PC-3 (cell line): Measurements from ENCODE around the gene ARRDC3. TPM values are rescaled to one million over a fixed set of nuclear protein-coding genes. Genes with fewer than 3 reads are reported as not detected.

ENCODE experiments used
- ATAC-seq: fragments of 200-7000 bp; cut with Tn5 transposase; 2 replicates; pipeline ENCODE4 v1.9.1; 2020; ENCODE audit warnings: mild to moderate bottlenecking, moderate library complexity
- BruUV-seq: library from RNA; stranded (reverse); fragments of 400-500 nt; replicated peaks from 2 replicates; lab custom pipeline; 2021; lab: Mats Ljungman, UMichigan
- CTCF ChIA-PET: fragments of 300-600 bp; sonication (Branson Sonifier 250); formaldehyde crosslinking; loops from one replicate; lab custom pipeline; 2022; ENCODE audit warnings: antibody characterized with exemption; lab: Charles Lee
- POLR2A ChIA-PET: fragments of 300-600 bp; sonication (Branson Sonifier 250); formaldehyde crosslinking; loops from one replicate; lab custom pipeline; 2022; ENCODE audit warnings: antibody characterized with exemption; ENCODE audit not compliant: unreplicated experiment; lab: Charles Lee
- DNase-seq: peaks from one replicate; pipeline ENCODE4 v3.0.0-alpha.2; 2015
- H2AFZ ChIP-seq: fragments of 300-600 bp; sonication (generic); 2 replicates; pipeline ENCODE4 v1.6.0; 2016; ENCODE audit warnings: antibody characterized with exemption, low read length
- H3F3A ChIP-seq: fragments of 300-600 bp; sonication (generic); one replicate; pipeline ENCODE4 v1.6.0; 2017; ENCODE audit warnings: antibody characterized with exemption, low read length, control low read depth, mild to moderate bottlenecking; ENCODE audit not compliant: unreplicated experiment
- H3K27ac ChIP-seq: fragments of 300-600 bp; sonication (generic); 2 replicates; pipeline ENCODE4 v1.5.1; 2016; ENCODE audit warnings: mild to moderate bottlenecking, low read length
- H3K27me3 ChIP-seq: fragments of 300-600 bp; sonication (generic); 2 replicates; pipeline ENCODE4 v1.6.1; 2016; ENCODE audit warnings: low read length, mixed read lengths
- H3K36me3 ChIP-seq: fragments of 300-600 bp; sonication (generic); 2 replicates; pipeline ENCODE4 v1.6.1; 2016; ENCODE audit warnings: low read depth, mixed run types, low read length, mixed read lengths
- H3K4me1 ChIP-seq: fragments of 300-600 bp; sonication (generic); 2 replicates; pipeline ENCODE4 v1.5.1; 2016; ENCODE audit warnings: low read length; ENCODE audit not compliant: insufficient read depth
- H3K4me2 ChIP-seq: fragments of 300-600 bp; sonication (generic); 2 replicates; pipeline ENCODE4 v1.6.0; 2016; ENCODE audit warnings: low read length
- H3K4me3 ChIP-seq: fragments of 300-600 bp; sonication (generic); 2 replicates; pipeline ENCODE4 v1.5.1; 2016; ENCODE audit warnings: mild to moderate bottlenecking, low read length, mixed read lengths
- H3K79me2 ChIP-seq: fragments of 300-600 bp; sonication (generic); 2 replicates; pipeline ENCODE4 v1.6.1; 2017; ENCODE audit warnings: low read length, mixed read lengths
- H3K9ac ChIP-seq: fragments of 300-600 bp; sonication (generic); 2 replicates; pipeline ENCODE4 v1.6.0; 2016; ENCODE audit warnings: mild to moderate bottlenecking, low read length
- H3K9me2 ChIP-seq: fragments of 300-600 bp; sonication (generic); replicated peaks from 2 replicates; pipeline ENCODE4 v1.6.1; 2016; ENCODE audit warnings: mixed run types, low read length, mixed read lengths
- H3K9me3 ChIP-seq: fragments of 300-600 bp; sonication (generic); 2 replicates; pipeline ENCODE4 v1.6.1; 2016; ENCODE audit warnings: low read length, mixed read lengths
- H4K20me1 ChIP-seq: fragments of 300-600 bp; sonication (generic); 2 replicates; pipeline ENCODE4 v1.6.1; 2016; ENCODE audit warnings: low read length, mixed read lengths
- EZH2 ChIP-seq: fragments of 300-600 bp; sonication (generic); IDR thresholded peaks from one replicate; pipeline ENCODE4 v1.6.1; 2017; ENCODE audit warnings: antibody characterized with exemption, mild to moderate bottlenecking, low read length; ENCODE audit not compliant: unreplicated experiment
- EZH2phosphoT487 ChIP-seq: fragments of 300-600 bp; sonication (generic); IDR thresholded peaks from 2 replicates; pipeline ENCODE4 v1.6.1; 2018; ENCODE audit warnings: mild to moderate bottlenecking, antibody characterized with exemption, low read length, borderline replicate concordance
- intact Hi-C: fragments of 100-400 bp; cut with micrococcal nuclease; formaldehyde crosslinking; loops from 2 replicates; pipeline ENCODE4 v1.9.0; 2023
- total RNA-seq: library from RNA; depleted of rRNA; stranded (reverse); fragments of >200 nt; gene quantifications from 2 replicates; pipeline ENCODE4 v1.2.3, GENCODE V29; 2014
- TF ChIP-seq, protein P1 (sequence below): fragments of 300-600 bp; sonication (generic); conservative IDR thresholded peaks from 2 replicates; pipeline ENCODE4 v1.5.1; 2017; ENCODE audit warnings: antibody characterized with exemption, low read depth, mild to moderate bottlenecking, low read length

The ARRDC3 gene
- total RNA-seq, 1 experiment from 2014 or later, result 39.5 TPM

DNA sequence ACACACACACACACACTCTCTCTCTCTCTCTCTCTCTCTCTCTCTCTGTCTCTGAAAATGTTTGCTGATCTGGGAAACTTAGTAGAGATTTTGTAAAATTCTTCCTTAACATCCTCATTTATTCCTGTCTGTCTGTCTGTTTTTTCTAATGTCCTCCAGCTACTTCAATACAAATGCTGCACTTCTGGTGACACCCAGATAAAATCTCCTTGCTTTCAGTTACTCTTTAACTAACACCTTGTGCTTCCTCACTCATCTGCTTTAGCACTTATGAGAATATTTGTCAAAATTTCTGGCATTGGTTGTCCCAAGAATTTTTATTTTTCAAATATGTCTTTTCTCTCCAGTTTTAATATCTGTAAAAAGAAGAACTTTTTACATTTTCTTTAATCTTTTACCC is 35.0 kb upstream of the ARRDC3 start:
- no peak overlapping the region for H3K9ac ChIP-seq
- H3K4me3 ChIP-seq, result no peak overlapping the region
- POLR2A ChIA-PET, result interaction anchor here (0.6 to 0.7 kb wide), 2 partner anchors 35 to 368 kb away, joined by 4 to 7 read pairs; partner anchors contain the start of gene ARRDC3
- TF ChIP-seq EZH2phosphoT487, result no peak
- TF ChIP-seq, protein P1, sequence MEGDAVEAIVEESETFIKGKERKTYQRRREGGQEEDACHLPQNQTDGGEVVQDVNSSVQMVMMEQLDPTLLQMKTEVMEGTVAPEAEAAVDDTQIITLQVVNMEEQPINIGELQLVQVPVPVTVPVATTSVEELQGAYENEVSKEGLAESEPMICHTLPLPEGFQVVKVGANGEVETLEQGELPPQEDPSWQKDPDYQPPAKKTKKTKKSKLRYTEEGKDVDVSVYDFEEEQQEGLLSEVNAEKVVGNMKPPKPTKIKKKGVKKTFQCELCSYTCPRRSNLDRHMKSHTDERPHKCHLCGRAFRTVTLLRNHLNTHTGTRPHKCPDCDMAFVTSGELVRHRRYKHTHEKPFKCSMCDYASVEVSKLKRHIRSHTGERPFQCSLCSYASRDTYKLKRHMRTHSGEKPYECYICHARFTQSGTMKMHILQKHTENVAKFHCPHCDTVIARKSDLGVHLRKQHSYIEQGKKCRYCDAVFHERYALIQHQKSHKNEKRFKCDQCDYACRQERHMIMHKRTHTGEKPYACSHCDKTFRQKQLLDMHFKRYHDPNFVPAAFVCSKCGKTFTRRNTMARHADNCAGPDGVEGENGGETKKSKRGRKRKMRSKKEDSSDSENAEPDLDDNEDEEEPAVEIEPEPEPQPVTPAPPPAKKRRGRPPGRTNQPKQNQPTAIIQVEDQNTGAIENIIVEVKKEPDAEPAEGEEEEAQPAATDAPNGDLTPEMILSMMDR, result no peak
- H2AFZ ChIP-seq, result no peak overlapping the region
- no peak overlapping the region for H3K27ac ChIP-seq
- no peaks in the 10 kb centered on the region for H4K20me1 ChIP-seq
- no peaks in the 10 kb centered on the region for H3K79me2 ChIP-seq
- H3F3A ChIP-seq, result no peaks in the 10 kb centered on the region
- no peaks in the 10 kb centered on the region for H3K4me1 ChIP-seq
- intact Hi-C loops, result loop anchor here (2.0 to 10.0 kb wide), 3 partner anchors 485 to 613 kb away; no protein-coding TSS in a partner anchor
- ATAC-seq (no peak), DNase-seq (no peak)
- H3K4me2 ChIP-seq, result no peak overlapping the region
- H3K9me2 ChIP-seq, result no peaks in the 10 kb centered on the region
- CTCF ChIA-PET, result interaction anchor here (3.0 kb wide), 1 partner anchor 33 kb away, joined by 39 read pairs; no protein-coding TSS in a partner anchor
- BruUV-seq, result no TSS peak
- H3K36me3 ChIP-seq, result no peaks in the 10 kb centered on the region
- no peaks in the 10 kb centered on the region for H3K27me3 ChIP-seq
- no peaks in the 10 kb centered on the region for H3K9me3 ChIP-seq

DNA sequence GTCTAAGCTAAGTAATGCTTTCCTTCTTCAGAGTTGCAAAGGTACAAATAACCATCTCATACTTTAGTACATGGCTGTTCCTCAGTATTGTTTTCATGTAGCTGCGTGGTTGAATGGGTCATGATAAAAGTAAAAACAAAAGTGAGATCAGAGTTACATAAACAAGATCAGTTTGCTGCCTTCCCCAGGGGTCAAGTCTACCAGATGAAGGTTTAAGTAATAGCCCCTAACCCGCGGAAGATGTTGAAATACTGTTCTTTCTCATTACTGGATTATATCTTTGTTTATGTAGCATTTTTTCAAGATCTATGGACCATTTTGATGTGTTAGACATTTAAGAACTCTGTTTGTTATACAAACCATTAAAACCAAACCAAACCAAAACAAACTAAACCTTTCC is 34.1 kb upstream of the ARRDC3 start:
- H2AFZ ChIP-seq, result no peak overlapping the region
- H3K36me3 ChIP-seq, result no peaks in the 10 kb centered on the region
- H3K27me3 ChIP-seq, result no peaks in the 10 kb centered on the region
- H3K4me2 ChIP-seq, result no peak overlapping the region
- H3K4me3 ChIP-seq, result no peak overlapping the region
- DNase-seq (no peak), ATAC-seq (no peak)
- H3F3A ChIP-seq, result no peaks in the 10 kb centered on the region
- no peaks in the 10 kb centered on the region for H3K9me2 ChIP-seq
- no TSS peak for BruUV-seq
- TF ChIP-seq EZH2, result no peak
- TF ChIP-seq, protein P1, result no peak
- no peak for TF ChIP-seq EZH2phosphoT487
- H4K20me1 ChIP-seq, result no peaks in the 10 kb centered on the region
- H3K27ac ChIP-seq, result no peak overlapping the region
- intact Hi-C loops, result loop anchor here (10.0 kb wide), 1 partner anchor 612 kb away; no protein-coding TSS in a partner anchor
- no peak overlapping the region for H3K9ac ChIP-seq
- H3K4me1 ChIP-seq, result no peaks in the 10 kb centered on the region
- H3K79me2 ChIP-seq, result no peaks in the 10 kb centered on the region
- ChIA-PET POLR2A (interaction anchor here (0.7 kb wide), 1 partner anchor 367 kb away, joined by 7 read pairs; no protein-coding TSS in a partner anchor), CTCF (interaction anchor here (0.6 to 3.0 kb wide), 2 partner anchors 32 to 225 kb away, joined by 4 to 39 read pairs; no protein-coding TSS in a partner anchor)
- H3K9me3 ChIP-seq, result no peaks in the 10 kb centered on the region

DNA sequence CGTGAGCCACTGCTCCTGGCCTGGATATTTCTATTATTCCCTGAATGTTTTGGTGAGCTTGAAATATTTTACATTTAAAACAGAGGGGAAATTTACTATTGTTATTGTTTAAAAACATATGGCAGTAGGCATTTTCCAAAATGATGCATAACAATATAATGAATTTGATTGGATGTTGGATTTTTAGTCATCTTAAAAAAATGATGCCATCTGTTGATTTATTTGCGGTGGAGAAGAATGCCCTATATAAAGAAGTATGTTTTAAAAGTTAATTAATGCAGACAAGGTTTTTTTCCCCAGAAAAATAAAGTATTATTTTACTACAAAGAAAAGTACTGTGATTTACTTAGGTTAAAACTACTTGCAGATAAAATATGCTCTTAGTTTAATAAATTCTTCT is 33.4 kb upstream of the ARRDC3 start:
- Histone ChIP-seq H3F3A (no peaks in the 10 kb centered on the region), H3K9ac (no peak overlapping the region), H3K9me3 (no peaks in the 10 kb centered on the region), H3K4me1 (no peaks in the 10 kb centered on the region), H4K20me1 (no peaks in the 10 kb centered on the region), H2AFZ (no peak overlapping the region), H3K4me3 (no peak overlapping the region), H3K9me2 (no peaks in the 10 kb centered on the region), H3K27me3 (no peaks in the 10 kb centered on the region), H3K79me2 (no peaks in the 10 kb centered on the region), H3K36me3 (no peaks in the 10 kb centered on the region), H3K4me2 (no peak overlapping the region), H3K27ac (no peak overlapping the region)
- POLR2A ChIA-PET, result no interaction called here
- CTCF ChIA-PET, result no interaction called here
- DNase-seq (no peak), ATAC-seq (no peak)
- intact Hi-C loops, result loop anchor here (10.0 kb wide), 1 partner anchor 612 kb away; no protein-coding TSS in a partner anchor
- TF ChIP-seq EZH2 (no peak), EZH2phosphoT487 (no peak)
- TF ChIP-seq, protein P1, result no peak
- BruUV-seq, result no TSS peak
